Activated naive CD8-positive, alpha-beta T cell treated with anti-CD3 and anti-CD28 coated beads for 36 hours (primary cell): Measurements from ENCODE around the gene CAMK2A. TPM values are rescaled to one million over a fixed set of nuclear protein-coding genes. Genes with fewer than 3 reads are reported as not detected.

Source experiments
- DNase-seq: peaks from one replicate; pipeline ENCODE4 v3.0.0; 2021
- H3K27ac Mint-ChIP-seq: one replicate; pipeline ENCODE4 v1.8.0; 2022; ENCODE audit warnings: mild to moderate bottlenecking, moderate library complexity, mixed read lengths
- H3K27me3 Mint-ChIP-seq: one replicate; pipeline ENCODE4 v1.8.0; 2022; ENCODE audit warnings: mild to moderate bottlenecking, mixed read lengths
- H3K36me3 Mint-ChIP-seq: one replicate; pipeline ENCODE4 v1.8.0; 2021; ENCODE audit warnings: mild to moderate bottlenecking, mixed read lengths
- H3K4me1 Mint-ChIP-seq: one replicate; pipeline ENCODE4 v1.8.0; 2021; ENCODE audit warnings: mixed read lengths
- H3K4me3 Mint-ChIP-seq: one replicate; pipeline ENCODE4 v1.8.0; 2022; ENCODE audit warnings: mild to moderate bottlenecking, moderate library complexity, mixed read lengths
- H3K9me3 Mint-ChIP-seq: one replicate; pipeline ENCODE4 v1.8.0; 2022; ENCODE audit warnings: mixed read lengths
- total RNA-seq, 2 experiments: library from RNA; stranded (reverse); gene quantifications; one replicate each; pipeline ENCODE4 v1.2.3, GENCODE V29; 2021

CAMK2A gene
- total RNA-seq, 2 experiments from 2014 or later, result not detected

GRCh38 chr5:150307617-150308426, 18.2 kb upstream of the CAMK2A start:
- Mint-ChIP-seq H3K36me3 (no peaks in the 10 kb centered on the region), H3K9me3 (no peaks in the 10 kb centered on the region), H3K4me3 (no peak overlapping the region), H3K27me3 (peaks cover 16% of the 10 kb centered on the region), H3K4me1 (peaks cover 2% of the 10 kb centered on the region), H3K27ac (no peak overlapping the region)
- no peak for DNase-seq

GRCh38 chr5:150306775-150307174, 17.2 kb upstream of the CAMK2A start:
- Mint-ChIP-seq H3K36me3 (no peaks in the 10 kb centered on the region), H3K9me3 (no peaks in the 10 kb centered on the region), H3K4me1 (peaks cover 2% of the 10 kb centered on the region)

GRCh38 chr5:150305557-150305956, 16.0 kb upstream of the CAMK2A start:
- Mint-ChIP-seq H3K27me3 (peaks cover 35% of the 10 kb centered on the region), H3K27ac (no peak overlapping the region), H3K4me3 (no peak overlapping the region), H3K9me3 (no peaks in the 10 kb centered on the region), H3K36me3 (no peaks in the 10 kb centered on the region), H3K4me1 (peaks cover 3% of the 10 kb centered on the region)
- DNase-seq, result no peak

More at GRCh38 chr5:150306775-150307174, 17.2 kb upstream of the CAMK2A start:
- Mint-ChIP-seq H3K4me3 (no peak overlapping the region), H3K27ac (no peak overlapping the region), H3K27me3 (peaks cover 23% of the 10 kb centered on the region)
- DNase-seq, result no peak

- H3K4me3 Mint-ChIP-seq, result no peak overlapping the region
- peaks cover 36% of the 10 kb centered on the region for H3K27me3 Mint-ChIP-seq
- DNase-seq, result no peak
- no peak overlapping the region for H3K27ac Mint-ChIP-seq
- H3K4me1 Mint-ChIP-seq, result peaks cover 3% of the 10 kb centered on the region
- H3K9me3 Mint-ChIP-seq, result no peaks in the 10 kb centered on the region
- no peaks in the 10 kb centered on the region for H3K36me3 Mint-ChIP-seq
Measured at GRCh38 chr5:150305095-150305494, 15.5 kb upstream of the CAMK2A start.

GRCh38 chr5:150304481-150305081, 15.0 kb upstream of the CAMK2A start:
- Mint-ChIP-seq H3K27ac (no peak overlapping the region), H3K4me3 (no peak overlapping the region), H3K4me1 (peaks cover 3% of the 10 kb centered on the region), H3K9me3 (no peaks in the 10 kb centered on the region), H3K27me3 (peaks cover 41% of the 10 kb centered on the region), H3K36me3 (no peaks in the 10 kb centered on the region)
- no peak for DNase-seq

GRCh38 chr5:150303660-150304386, 14.2 kb upstream of the CAMK2A start:
- Mint-ChIP-seq H3K4me1 (peaks cover 3% of the 10 kb centered on the region), H3K4me3 (no peak overlapping the region), H3K27me3 (peaks cover 41% of the 10 kb centered on the region), H3K36me3 (no peaks in the 10 kb centered on the region), H3K9me3 (no peaks in the 10 kb centered on the region), H3K27ac (no peak overlapping the region)
- no peak for DNase-seq

- no peak for DNase-seq
- H3K36me3 Mint-ChIP-seq, result no peaks in the 10 kb centered on the region
- no peaks in the 10 kb centered on the region for H3K9me3 Mint-ChIP-seq
- peaks cover 3% of the 10 kb centered on the region for H3K4me1 Mint-ChIP-seq
- no peak overlapping the region for H3K27ac Mint-ChIP-seq
- no peak overlapping the region for H3K4me3 Mint-ChIP-seq
- peaks cover 41% of the 10 kb centered on the region for H3K27me3 Mint-ChIP-seq
Measured at GRCh38 chr5:150303070-150303615, 13.6 kb upstream of the CAMK2A start.

- Mint-ChIP-seq H3K4me3 (no peak within 1 kb of the TSS), H3K27ac (no peak within 1 kb of the TSS), H3K27me3 (peaks cover 41% of the 10 kb centered on the region), H3K9me3 (no peaks in the 10 kb centered on the region), H3K36me3 (no peaks in the 10 kb centered on the region), H3K4me1 (peaks cover 3% of the 10 kb centered on the region)
- peak; percentile 10 for DNase-seq
Measured at GRCh38 chr5:150302301-150303069, 12.9 kb upstream of the CAMK2A start, which contains the start of gene ARSI. TSS of gene ARSI (minus strand) at chr5:150302905. CDS start at chr5:150302373, 532 bp downstream.

GRCh38 chr5:150301901-150302300, 12.3 kb upstream of the CAMK2A start:
- no peak for DNase-seq
- H3K36me3 Mint-ChIP-seq, result no peaks in the 10 kb centered on the region
- H3K4me3 Mint-ChIP-seq, result no peak overlapping the region
- no peaks in the 10 kb centered on the region for H3K9me3 Mint-ChIP-seq
- peaks cover 41% of the 10 kb centered on the region for H3K27me3 Mint-ChIP-seq
- peaks cover 3% of the 10 kb centered on the region for H3K4me1 Mint-ChIP-seq
- no peak overlapping the region for H3K27ac Mint-ChIP-seq

- Mint-ChIP-seq H3K9me3 (no peaks in the 10 kb centered on the region), H3K27ac (no peak overlapping the region), H3K4me1 (peaks cover 3% of the 10 kb centered on the region), H3K36me3 (no peaks in the 10 kb centered on the region), H3K4me3 (no peak overlapping the region), H3K27me3 (peaks cover 41% of the 10 kb centered on the region)
- no peak for DNase-seq
Measured at GRCh38 chr5:150301170-150301505, 11.6 kb upstream of the CAMK2A start.

- DNase-seq, result no peak
- Mint-ChIP-seq H3K9me3 (no peaks in the 10 kb centered on the region), H3K4me1 (peaks cover 3% of the 10 kb centered on the region), H3K36me3 (no peaks in the 10 kb centered on the region), H3K27ac (no peak overlapping the region), H3K4me3 (no peak overlapping the region), H3K27me3 (peaks cover 41% of the 10 kb centered on the region)
Measured at GRCh38 chr5:150300496-150301169, 11.1 kb upstream of the CAMK2A start.

GRCh38 chr5:150299571-150300327, 10.2 kb upstream of the CAMK2A start:
- Mint-ChIP-seq H3K27me3 (peaks cover 41% of the 10 kb centered on the region), H3K9me3 (no peaks in the 10 kb centered on the region), H3K36me3 (no peaks in the 10 kb centered on the region), H3K4me1 (peaks cover 1% of the 10 kb centered on the region), H3K27ac (no peak overlapping the region), H3K4me3 (no peak overlapping the region)
- no peak for DNase-seq

- Mint-ChIP-seq H3K36me3 (no peaks in the 10 kb centered on the region), H3K4me3 (no peak overlapping the region), H3K9me3 (no peaks in the 10 kb centered on the region), H3K4me1 (peaks cover 1% of the 10 kb centered on the region), H3K27me3 (peaks cover 36% of the 10 kb centered on the region), H3K27ac (no peak overlapping the region)
- DNase-seq, result no peak
Measured at GRCh38 chr5:150298701-150299451, 9.3 kb upstream of the CAMK2A start.
